GM08714 (cell line): ENCODE results near the gene USP13.
"Not testable (repeated sequence)": the region's sequence is repeated elsewhere in the genome, so short reads cannot be mapped to it uniquely, and the experiment has no call there.

ENCODE experiments used
- H3K4me3 ChIP-seq: fragments of 200-500 bp; sonication (Bioruptor generic); 2 replicates; pipeline ENCODE4 v1.5.1; 2014; ENCODE audit warnings: mild to moderate bottlenecking, low read length, inconsistent platforms
- ZNF274 ChIP-seq: IDR thresholded peaks from 2 replicates; pipeline ENCODE4 v1.6.1; 2012; ENCODE audit warnings: mild to moderate bottlenecking, low read depth, low read length

Gene USP13

DNA sequence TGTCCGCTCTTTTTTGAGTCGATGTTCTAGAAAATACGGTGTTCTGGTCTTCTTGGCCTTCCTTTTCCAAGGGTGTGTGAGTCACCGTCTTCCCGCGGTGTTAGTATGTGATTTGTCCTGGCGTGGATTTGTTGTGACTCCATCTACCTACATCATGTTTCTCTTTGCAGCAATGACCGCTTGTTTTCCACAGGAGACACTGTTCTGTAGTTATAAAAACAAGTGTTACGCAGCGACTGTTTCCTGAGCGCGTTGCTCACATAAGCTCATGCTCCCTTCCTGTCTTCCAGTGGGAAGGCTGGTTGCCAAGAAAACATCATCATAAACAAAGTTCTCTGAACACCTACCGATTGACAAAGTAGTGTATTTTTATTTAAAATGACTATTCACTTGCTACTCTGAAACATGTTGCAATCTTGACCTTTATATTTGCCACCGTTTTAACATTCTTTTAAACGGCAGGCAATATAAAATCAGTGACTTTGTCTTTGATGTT, 19.0 kb downstream of the USP13 start:
- H3K4me3 ChIP-seq, result no peak overlapping the region
- no peak for TF ChIP-seq ZNF274

DNA sequence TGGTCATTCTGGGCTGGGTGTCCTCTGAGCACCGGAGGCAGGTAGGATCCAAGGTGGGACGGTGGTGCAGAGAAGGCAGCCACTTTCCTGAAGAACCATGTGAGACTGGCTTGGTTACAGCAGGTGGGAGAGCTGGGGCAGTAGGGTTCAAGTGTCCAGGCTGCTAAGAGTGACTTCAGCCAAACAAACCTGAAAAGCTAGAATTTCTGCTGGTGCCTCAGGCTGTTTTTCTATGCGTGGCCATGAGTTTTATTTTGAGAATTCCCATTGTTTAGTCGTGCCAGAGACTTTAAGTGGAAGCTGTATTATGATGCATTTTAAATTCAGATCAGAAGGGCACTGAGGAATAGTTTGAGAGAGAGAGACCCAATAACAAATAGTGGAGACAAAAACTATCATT, 20.1 kb downstream of the USP13 start:
- TF ChIP-seq ZNF274, result no peak

DNA sequence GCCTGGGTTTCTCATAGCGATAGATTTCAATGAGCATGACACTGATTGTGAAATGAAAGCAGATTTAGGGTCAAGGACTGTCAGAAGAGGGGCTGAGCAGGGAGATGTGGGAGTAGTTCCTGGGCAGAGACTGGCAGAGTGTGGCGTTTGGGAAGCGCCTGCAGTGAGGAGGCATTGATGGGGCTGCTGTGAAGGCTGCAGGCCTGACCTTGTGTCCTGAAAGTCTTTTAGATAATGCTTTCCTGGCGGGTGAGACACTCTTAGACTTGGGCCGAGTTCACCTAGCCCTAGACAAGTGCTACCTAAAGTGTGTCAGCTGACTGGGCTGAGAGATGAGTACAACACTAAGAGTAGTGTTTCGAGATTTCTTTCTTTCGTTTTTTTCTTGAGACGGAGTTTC, 20.7 kb downstream of the USP13 start:
- TF ChIP-seq ZNF274, result no peak
- H3K4me3 ChIP-seq, result no peak overlapping the region

More for the DNA sequence above, 20.1 kb downstream of the USP13 start:
- H3K4me3 ChIP-seq, result no peak overlapping the region

DNA sequence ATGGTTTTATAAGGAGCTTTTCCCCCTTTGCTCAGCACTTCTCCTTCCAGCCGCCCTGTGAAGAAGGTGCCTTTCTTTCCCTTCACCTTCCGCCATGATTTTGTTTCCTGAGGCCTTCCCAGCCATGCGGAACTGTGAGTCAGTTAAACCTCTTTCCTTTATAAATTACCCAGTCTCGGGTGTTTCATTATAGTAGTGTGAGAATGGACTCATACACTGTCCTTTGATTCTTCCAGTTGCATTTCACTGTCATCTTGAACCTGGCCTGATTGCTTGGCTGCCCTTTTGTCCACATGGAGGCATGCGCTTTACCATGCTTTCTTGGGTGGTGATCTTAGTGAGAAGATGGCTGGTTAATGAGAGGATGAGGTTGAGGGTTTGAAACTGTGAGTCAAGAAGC, 23.2 kb downstream of the USP13 start:
- H3K4me3 ChIP-seq, result no peak overlapping the region
- no peak for TF ChIP-seq ZNF274

DNA sequence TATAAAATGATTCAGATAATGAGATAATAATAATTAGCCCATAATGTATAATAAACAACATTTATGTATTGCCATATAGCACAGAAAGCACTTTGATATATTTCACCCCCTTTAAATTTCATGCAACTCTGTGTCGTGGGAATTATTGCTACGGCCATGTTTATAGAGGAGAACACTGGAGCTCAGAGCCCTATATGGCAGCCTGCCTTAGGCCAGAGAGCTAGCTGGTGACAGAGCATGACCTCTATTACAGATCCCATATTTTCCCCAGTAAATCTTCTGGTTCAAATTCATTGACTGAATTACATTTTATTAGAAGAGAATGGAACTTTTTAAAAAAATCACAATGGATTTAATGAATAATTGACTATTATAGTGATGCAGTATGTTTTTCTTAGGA, 25.0 kb downstream of the USP13 start:
- H3K4me3 ChIP-seq, result no peak overlapping the region
- no peak for TF ChIP-seq ZNF274

DNA sequence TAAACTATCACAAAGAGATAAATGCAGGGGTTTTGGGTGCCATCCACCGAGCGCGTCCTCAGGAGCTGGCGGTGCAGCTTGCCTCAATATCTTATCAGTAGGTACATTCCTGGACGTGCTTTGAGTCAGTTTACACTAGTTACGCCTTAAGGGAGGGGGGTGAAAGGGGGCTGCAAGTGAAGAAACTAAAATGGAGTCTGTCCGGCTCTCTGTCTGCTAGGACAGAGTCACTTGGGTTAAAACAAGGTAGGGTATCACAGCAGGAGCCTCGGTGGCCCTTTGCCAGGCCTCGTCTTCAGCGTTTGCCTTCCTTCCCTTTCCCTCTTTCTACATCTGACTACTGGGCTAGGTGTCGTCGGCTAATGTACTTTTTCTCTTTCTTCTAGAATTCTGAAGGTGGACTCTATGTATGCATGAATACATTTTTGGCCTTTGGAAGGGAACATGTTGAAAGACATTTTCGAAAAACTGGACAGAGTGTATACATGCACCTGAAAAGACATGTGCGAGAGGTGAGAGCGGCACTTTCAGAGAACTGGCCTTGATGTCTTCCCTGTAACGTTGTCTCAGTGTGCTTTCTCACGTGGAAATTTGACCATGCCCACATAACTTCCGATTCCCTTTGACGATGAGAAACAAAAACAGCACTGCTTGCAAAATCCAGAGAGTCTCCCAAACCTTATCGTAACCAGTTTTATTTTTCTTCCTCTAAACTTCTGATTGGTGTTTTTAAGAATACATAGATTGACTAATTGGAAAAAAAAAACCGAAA, 28.8 kb downstream of the USP13 start:
- no peak overlapping the region for H3K4me3 ChIP-seq
- TF ChIP-seq ZNF274, result no peak

GRCh38 chr3:179682426-179683080, 29.7 kb downstream of the USP13 start:
- no peak for TF ChIP-seq ZNF274
- no peak overlapping the region for H3K4me3 ChIP-seq

GRCh38 chr3:179683286-179683685, 30.4 kb downstream of the USP13 start:
- H3K4me3 ChIP-seq, result not testable (repeated sequence)

GRCh38 chr3:179687967-179688535, 35.2 kb downstream of the USP13 start:
- no peak overlapping the region for H3K4me3 ChIP-seq
- no peak for TF ChIP-seq ZNF274

- TF ChIP-seq ZNF274, result no peak
- no peak overlapping the region for H3K4me3 ChIP-seq
Observed at GRCh38 chr3:179688850-179689249, 36.0 kb downstream of the USP13 start.

DNA sequence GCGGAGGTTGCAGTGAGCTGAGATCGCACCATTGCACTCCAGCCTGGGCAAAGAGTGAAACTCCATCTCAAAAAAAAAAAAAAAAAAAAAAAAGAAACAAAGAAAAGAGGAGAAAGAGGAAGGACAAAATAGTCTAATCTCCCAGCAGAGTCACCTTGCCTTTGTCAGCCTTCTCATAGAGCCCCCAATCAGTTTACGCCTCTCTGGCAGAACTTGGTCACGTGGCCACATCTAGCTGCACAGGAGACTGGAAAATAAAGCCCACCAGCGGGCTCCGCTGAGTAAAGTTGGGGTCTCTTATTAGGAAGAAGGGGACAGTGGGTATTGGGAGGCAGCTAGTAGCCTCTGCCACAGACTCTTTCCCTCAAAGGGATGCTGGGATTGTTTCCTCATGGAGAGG, 41.9 kb downstream of the USP13 start:
- H3K4me3 ChIP-seq, result no peak overlapping the region
- TF ChIP-seq ZNF274, result no peak

DNA sequence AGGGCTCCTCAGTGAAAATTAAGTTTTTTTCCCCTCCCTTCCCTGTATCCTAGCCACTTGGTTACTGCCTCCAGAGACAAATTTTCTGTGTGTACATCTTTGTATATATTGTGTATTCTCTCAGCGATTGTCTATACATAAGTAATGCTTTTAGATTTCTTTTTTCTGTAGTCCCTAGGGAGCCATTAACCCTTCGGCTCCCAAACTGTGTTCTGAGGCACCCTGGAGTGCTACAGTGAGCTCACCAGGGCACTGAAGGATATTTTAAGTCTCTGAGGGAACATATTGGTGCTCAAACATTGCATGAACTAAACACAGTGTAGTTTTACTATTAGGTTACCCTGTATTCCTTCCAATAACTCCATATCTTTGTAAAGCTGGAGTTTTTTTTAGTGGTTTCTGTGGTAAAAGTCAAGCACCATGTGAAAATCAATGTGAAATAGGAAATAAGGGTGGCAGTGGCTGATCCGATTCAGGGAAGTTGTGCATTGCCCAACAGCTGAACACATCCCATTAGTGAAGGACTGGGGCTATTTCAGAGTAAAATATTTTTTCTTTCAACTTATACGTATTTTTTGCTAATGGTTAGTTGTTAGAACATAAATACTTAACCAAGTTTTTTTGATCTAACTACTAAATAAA, 43.0 kb downstream of the USP13 start:
- TF ChIP-seq ZNF274, result no peak
- no peak overlapping the region for H3K4me3 ChIP-seq

DNA sequence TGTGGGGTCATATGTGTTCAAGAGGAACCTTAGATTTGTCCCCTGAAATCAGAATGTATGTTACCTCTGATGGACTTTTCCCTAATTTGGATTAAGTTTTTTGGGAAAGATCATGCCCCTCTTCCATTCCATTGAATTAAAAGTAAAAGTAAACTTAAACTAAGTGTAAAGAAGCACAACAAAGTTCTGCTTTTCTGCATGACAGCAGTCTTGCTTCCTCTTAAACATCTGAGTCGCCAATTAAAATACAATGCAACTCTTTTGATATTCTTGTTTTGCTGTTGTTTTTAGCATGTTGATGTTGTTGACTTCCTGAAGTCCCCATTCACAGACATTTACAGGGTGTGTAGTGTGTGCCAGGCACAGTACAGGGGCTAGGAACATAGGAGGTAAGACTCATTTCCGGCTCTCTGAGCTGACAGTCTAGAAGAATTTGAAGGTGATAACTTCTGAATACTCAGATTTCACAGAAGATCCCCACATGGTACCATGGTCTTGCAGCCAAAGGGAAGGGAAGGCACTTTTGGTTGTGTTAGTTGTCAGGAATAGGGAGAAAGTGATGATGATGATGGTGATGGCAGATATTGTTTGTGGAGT, 45.0 kb downstream of the USP13 start:
- no peak for TF ChIP-seq ZNF274
- H3K4me3 ChIP-seq, result no peak overlapping the region

GRCh38 chr3:179700716-179701115, 47.9 kb downstream of the USP13 start:
- no peak for TF ChIP-seq ZNF274
- no peak overlapping the region for H3K4me3 ChIP-seq
